A673 (cell line): Measurements from ENCODE around the gene MYO15B. TPM values are rescaled to one million over a fixed set of nuclear protein-coding genes. Genes with fewer than 3 reads are reported as not detected.
A peak's percentile ranks its signal among the peaks of the same experiment; 100 is the strongest.

Experiments
- BruUV-seq: library from RNA; stranded (reverse); fragments of 400-500 nt; replicated peaks from 2 replicates; lab custom pipeline; 2021; lab: Mats Ljungman, UMichigan
- CTCF ChIA-PET: fragments of 300-600 bp; sonication (Branson Sonifier 250); formaldehyde crosslinking; loops from one replicate; lab custom pipeline; 2022; ENCODE audit warnings: antibody characterized with exemption; lab: Charles Lee
- POLR2A ChIA-PET: fragments of 300-600 bp; sonication (Branson Sonifier 250); formaldehyde crosslinking; loops from one replicate; lab custom pipeline; 2022; ENCODE audit warnings: antibody characterized with exemption; ENCODE audit not compliant: low non-redundant PET; lab: Charles Lee
- DNase-seq: peaks from one replicate; pipeline ENCODE4 v3.0.0-alpha.2; 2015; ENCODE audit warnings: low spot score
- H3K27ac ChIP-seq: fragments of 200-600 bp; sonication (generic); 2 replicates; pipeline ENCODE4 v1.5.1; 2016; ENCODE audit warnings: mixed run types, low read depth, mild to moderate bottlenecking, mixed read lengths, antibody characterized with exemption, low read length; ENCODE audit not compliant: poor library complexity, severe bottlenecking
- H3K27me3 ChIP-seq: fragments of 200-600 bp; sonication (generic); replicated peaks from 2 replicates; pipeline ENCODE4 v1.6.1; 2017; ENCODE audit warnings: mixed run types, low read depth, mild to moderate bottlenecking, mixed read lengths, antibody characterized with exemption, low read length; ENCODE audit not compliant: insufficient read depth, poor library complexity
- H3K36me3 ChIP-seq: fragments of 200-600 bp; sonication (generic); 2 replicates; pipeline ENCODE4 v1.6.1; 2016; ENCODE audit warnings: mixed run types, mild to moderate bottlenecking, mixed read lengths, antibody characterized with exemption, low read length; ENCODE audit not compliant: insufficient read depth, poor library complexity, severe bottlenecking
- H3K4me1 ChIP-seq: fragments of 200-600 bp; sonication (generic); 2 replicates; pipeline ENCODE4 v1.6.1; 2017; ENCODE audit warnings: mixed run types, mild to moderate bottlenecking, mixed read lengths, antibody characterized with exemption, low read length; ENCODE audit not compliant: insufficient read depth, poor library complexity, severe bottlenecking
- H3K4me3 ChIP-seq: fragments of 200-600 bp; sonication (generic); 2 replicates; pipeline ENCODE4 v1.5.1; 2016; ENCODE audit warnings: low read depth, mixed run types, mild to moderate bottlenecking, mixed read lengths, low read length; ENCODE audit not compliant: poor library complexity, severe bottlenecking
- H3K9me3 ChIP-seq: fragments of 200-600 bp; sonication (generic); 2 replicates; pipeline ENCODE4 v1.6.1; 2016; ENCODE audit warnings: mixed run types, low read depth, mild to moderate bottlenecking, mixed read lengths, antibody characterized with exemption, low read length; ENCODE audit not compliant: poor library complexity, severe bottlenecking
- CTCF ChIP-seq: fragments of 300-800, 200-600 bp; sonication (generic); conservative IDR thresholded peaks from 2 replicates; pipeline ENCODE4 v1.5.1; 2017; ENCODE audit warnings: low read depth, mild to moderate bottlenecking, antibody characterized with exemption, low read length, moderate library complexity, mixed read lengths
- EZH2 ChIP-seq: fragments of 200-600 bp; sonication (generic); IDR thresholded peaks from 2 replicates; pipeline ENCODE4 v1.6.1; 2017; ENCODE audit warnings: borderline replicate concordance, low read depth, mild to moderate bottlenecking, mixed read lengths, antibody characterized with exemption, low read length; ENCODE audit not compliant: poor library complexity, severe bottlenecking
- intact Hi-C: fragments of 100-400 bp; cut with micrococcal nuclease; formaldehyde crosslinking; loops from one replicate; pipeline ENCODE4 v1.10.0; 2022; ENCODE audit not compliant: unreplicated experiment
- total RNA-seq: library from RNA; stranded (reverse); gene quantifications from 2 replicates; pipeline ENCODE4 v1.2.3, GENCODE V29; 2021

Gene MYO15B
- total RNA-seq, 1 experiment from 2014 or later, result 9.3 TPM

GRCh38 chr17:75588596-75589011 is 1.0 kb downstream of the MYO15B start:
- Histone ChIP-seq H3K4me1 (peaks cover 9% of the 10 kb centered on the region), H3K4me3 (peak overlapping the region; percentile 55), H3K9me3 (no peaks in the 10 kb centered on the region), H3K27ac (peak overlapping the region; percentile 73), H3K27me3 (no peaks in the 10 kb centered on the region), H3K36me3 (no peaks in the 10 kb centered on the region)
- CTCF ChIA-PET, result interaction anchor here (0.5 to 1.1 kb wide), 3 partner anchors 9 to 165 kb away, joined by 3 to 6 read pairs (median 4); no protein-coding TSS in a partner anchor
- TF ChIP-seq CTCF (no peak), EZH2 (no peak)
- no TSS peak for BruUV-seq
- intact Hi-C loops, result loop anchor here (5.0 to 10.0 kb wide), 2 partner anchors 71 to 164 kb away; partner anchors contain the start of genes CASKIN2 and TSEN54
- DNase-seq, result no peak
- POLR2A ChIA-PET, result interaction anchor here (0.6 kb wide), 1 partner anchor 1852 kb away, joined by 3 read pairs; no protein-coding TSS in a partner anchor

- peak overlapping the region; percentile 55 for H3K4me3 ChIP-seq
- peak overlapping the region; percentile 73 for H3K27ac ChIP-seq
- no peaks in the 10 kb centered on the region for H3K27me3 ChIP-seq
- H3K9me3 ChIP-seq, result no peaks in the 10 kb centered on the region
- TF ChIP-seq CTCF (no peak; the same call in none of the 2 replicates), EZH2 (no peak)
- ChIA-PET POLR2A (no interaction called here), CTCF (interaction anchor here (1.1 to 2.7 kb wide), 2 partner anchors 12 kb away, joined by 6 to 10 read pairs; no protein-coding TSS in a partner anchor)
- no peaks in the 10 kb centered on the region for H3K36me3 ChIP-seq
- peaks cover 9% of the 10 kb centered on the region for H3K4me1 ChIP-seq
- BruUV-seq, result no TSS peak
- peak; percentile 94 for DNase-seq
- intact Hi-C loops, result loop anchor here (5.0 to 10.0 kb wide), 2 partner anchors 72 to 164 kb away; partner anchors contain the start of genes CASKIN2 and TSEN54
Measured at GRCh38 chr17:75589012-75589918, 1.7 kb downstream of the MYO15B start.

GRCh38 chr17:75589919-75590303 is 2.3 kb downstream of the MYO15B start:
- peaks cover 9% of the 10 kb centered on the region for H3K4me1 ChIP-seq
- no TSS peak for BruUV-seq
- intact Hi-C loops, result loop anchor here (5.0 to 10.0 kb wide), 2 partner anchors 73 to 165 kb away; partner anchors contain the start of genes CASKIN2 and TSEN54
- no peaks in the 10 kb centered on the region for H3K9me3 ChIP-seq
- CTCF ChIA-PET, result interaction anchor here (2.7 kb wide), 1 partner anchor 12 kb away, joined by 10 read pairs; no protein-coding TSS in a partner anchor
- TF ChIP-seq EZH2 (no peak), CTCF (no peak)
- H3K36me3 ChIP-seq, result no peaks in the 10 kb centered on the region
- peak overlapping the region; percentile 70 for H3K27ac ChIP-seq
- H3K4me3 ChIP-seq, result peak overlapping the region; percentile 55
- no peak for DNase-seq
- no peaks in the 10 kb centered on the region for H3K27me3 ChIP-seq
- POLR2A ChIA-PET, result interaction anchor here (0.6 kb wide), 1 partner anchor 325 kb away, joined by 9 read pairs; no protein-coding TSS in a partner anchor
